WERI-Rb-1 (cell line): ENCODE results near the gene HSPBP1.
"Not testable (repeated sequence)": the region's sequence is repeated elsewhere in the genome, so short reads cannot be mapped to it uniquely, and the experiment has no call there.

Experiments used
- DNase-seq: peaks from one replicate; pipeline ENCODE4 v3.0.0-alpha.2; 2020
- H3K27ac ChIP-seq: fragments of 250-450 bp; sonication (Bioruptor Pico); 2 replicates; pipeline ENCODE4 v1.5.1; 2020; ENCODE audit warnings: mild to moderate bottlenecking, moderate library complexity
- H3K27me3 ChIP-seq: fragments of 250-450 bp; sonication (Bioruptor Pico); 2 replicates; pipeline ENCODE4 v1.5.1; 2021; ENCODE audit warnings: mild to moderate bottlenecking, low read depth, moderate library complexity; ENCODE audit not compliant: insufficient read depth, severe bottlenecking
- H3K36me3 ChIP-seq: fragments of 250-450 bp; sonication (Bioruptor Pico); 2 replicates; pipeline ENCODE4 v1.5.1; 2020; ENCODE audit warnings: mild to moderate bottlenecking, moderate library complexity
- H3K4me3 ChIP-seq: 2 replicates; pipeline ENCODE4 v1.5.1; 2011; ENCODE audit warnings: low read depth, mild to moderate bottlenecking, control low read depth, low read length
- H3K9me3 ChIP-seq: fragments of 250-450 bp; sonication (Bioruptor Pico); 2 replicates; pipeline ENCODE4 v1.5.1; 2021; ENCODE audit warnings: mild to moderate bottlenecking, moderate library complexity; ENCODE audit not compliant: severe bottlenecking
- TF ChIP-seq, protein P1 (sequence below): IDR thresholded peaks from 2 replicates; pipeline ENCODE4 v1.5.1; 2011; ENCODE audit warnings: low read depth, mild to moderate bottlenecking, control low read depth, inconsistent platforms, low read length

The HSPBP1 gene

DNA sequence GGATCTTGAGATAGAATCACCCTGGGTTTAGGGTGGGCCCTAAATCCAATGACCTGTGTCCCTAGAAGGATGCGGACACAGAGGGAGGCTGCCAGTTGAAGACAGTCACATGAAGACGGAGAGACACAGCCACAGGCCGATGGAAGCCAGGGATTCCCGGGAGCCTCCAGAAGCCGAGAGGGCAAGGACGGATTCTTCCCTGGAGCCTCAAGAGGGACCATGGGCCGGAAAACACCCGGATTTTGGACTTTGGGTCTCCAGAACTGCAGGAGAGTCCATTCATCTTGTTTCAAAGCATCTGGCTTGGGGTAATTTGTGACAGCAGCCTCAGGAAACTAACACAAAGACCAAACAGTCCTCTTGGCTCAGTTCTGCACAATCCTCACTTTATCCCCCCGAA lies 53.6 kb downstream of the HSPBP1 start:
- no peak for DNase-seq
- TF ChIP-seq, protein P1, sequence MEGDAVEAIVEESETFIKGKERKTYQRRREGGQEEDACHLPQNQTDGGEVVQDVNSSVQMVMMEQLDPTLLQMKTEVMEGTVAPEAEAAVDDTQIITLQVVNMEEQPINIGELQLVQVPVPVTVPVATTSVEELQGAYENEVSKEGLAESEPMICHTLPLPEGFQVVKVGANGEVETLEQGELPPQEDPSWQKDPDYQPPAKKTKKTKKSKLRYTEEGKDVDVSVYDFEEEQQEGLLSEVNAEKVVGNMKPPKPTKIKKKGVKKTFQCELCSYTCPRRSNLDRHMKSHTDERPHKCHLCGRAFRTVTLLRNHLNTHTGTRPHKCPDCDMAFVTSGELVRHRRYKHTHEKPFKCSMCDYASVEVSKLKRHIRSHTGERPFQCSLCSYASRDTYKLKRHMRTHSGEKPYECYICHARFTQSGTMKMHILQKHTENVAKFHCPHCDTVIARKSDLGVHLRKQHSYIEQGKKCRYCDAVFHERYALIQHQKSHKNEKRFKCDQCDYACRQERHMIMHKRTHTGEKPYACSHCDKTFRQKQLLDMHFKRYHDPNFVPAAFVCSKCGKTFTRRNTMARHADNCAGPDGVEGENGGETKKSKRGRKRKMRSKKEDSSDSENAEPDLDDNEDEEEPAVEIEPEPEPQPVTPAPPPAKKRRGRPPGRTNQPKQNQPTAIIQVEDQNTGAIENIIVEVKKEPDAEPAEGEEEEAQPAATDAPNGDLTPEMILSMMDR, result no peak
- no peaks in the 10 kb centered on the region for H3K27me3 ChIP-seq
- H3K27ac ChIP-seq, result no peak overlapping the region
- no peaks in the 10 kb centered on the region for H3K9me3 ChIP-seq
- H3K4me3 ChIP-seq, result no peak overlapping the region
- peaks cover 27% of the 10 kb centered on the region for H3K36me3 ChIP-seq

DNA sequence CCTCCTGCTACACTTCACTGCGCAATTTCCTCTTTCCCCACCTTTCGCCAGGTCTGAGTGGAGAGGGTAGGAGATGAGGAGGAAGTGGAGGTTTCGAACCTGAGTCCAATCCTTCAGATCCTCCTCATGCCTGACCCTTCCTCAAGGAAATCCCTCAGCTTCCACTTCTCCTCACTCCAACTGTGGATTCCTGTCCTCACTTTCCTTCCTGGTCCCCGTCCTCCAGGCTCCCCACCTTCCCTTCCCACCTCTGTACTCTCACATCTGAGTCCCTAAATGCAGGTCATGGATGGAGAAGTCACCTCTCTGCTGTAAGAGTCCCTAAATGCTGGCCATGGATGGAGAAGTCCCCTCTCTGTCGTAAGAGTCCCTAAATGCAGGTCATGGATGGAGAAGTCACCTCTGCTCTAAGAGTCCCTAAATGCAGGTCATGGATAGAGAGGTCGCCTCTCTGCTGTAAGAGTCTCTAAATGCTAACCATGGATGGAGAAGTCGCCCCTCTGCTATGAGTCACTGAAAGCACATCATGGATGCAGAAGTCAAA lies 54.4 kb downstream of the HSPBP1 start:
- TF ChIP-seq, protein P1, result no peak
- Histone ChIP-seq H3K9me3 (peaks cover 2% of the 10 kb centered on the region), H3K27me3 (no peaks in the 10 kb centered on the region), H3K4me3 (no peak overlapping the region), H3K27ac (no peak overlapping the region), H3K36me3 (peaks cover 21% of the 10 kb centered on the region)
- DNase-seq, result no peak

DNA sequence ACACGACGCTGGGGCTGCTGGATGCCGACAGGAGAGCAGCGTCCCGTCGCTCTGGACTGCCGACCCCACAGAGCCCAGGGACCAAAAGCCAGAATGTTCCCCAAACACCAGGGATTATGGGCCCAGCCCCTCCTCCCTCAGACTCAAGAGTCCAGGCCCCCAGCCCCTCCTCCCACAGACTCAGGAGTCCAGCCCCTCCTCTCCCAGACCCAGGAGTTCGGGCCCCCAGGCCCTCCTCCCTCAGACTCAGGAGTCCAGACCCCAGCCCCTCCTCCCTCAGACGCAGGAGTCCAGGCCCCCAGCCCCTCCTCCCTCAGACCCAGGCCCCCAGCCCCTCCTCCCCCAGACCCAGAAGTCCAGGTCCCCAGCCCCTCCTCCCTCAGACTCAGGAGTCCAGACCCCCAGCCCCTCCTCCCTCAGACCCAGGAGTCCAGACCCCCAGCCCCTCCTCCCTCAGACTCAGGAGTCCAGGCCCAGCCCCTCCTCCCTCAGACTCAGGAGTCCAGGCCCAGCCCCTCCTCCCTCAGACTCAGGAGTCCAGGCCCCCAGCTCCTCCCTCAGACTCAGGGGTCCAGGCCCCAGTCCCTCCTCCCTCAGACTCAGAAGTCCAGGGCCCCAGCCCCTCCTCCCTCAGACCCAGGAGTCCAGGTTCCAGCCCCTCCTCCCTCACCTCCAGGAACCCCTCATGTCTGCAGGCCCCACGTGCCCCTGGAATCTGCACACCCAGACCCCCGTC lies 55.1 kb downstream of the HSPBP1 start:
- not testable (repeated sequence) for H3K27me3 ChIP-seq, H3K27ac ChIP-seq, DNase-seq, H3K9me3 ChIP-seq, H3K4me3 ChIP-seq
- peaks cover 20% of the 10 kb centered on the region for H3K36me3 ChIP-seq

DNA sequence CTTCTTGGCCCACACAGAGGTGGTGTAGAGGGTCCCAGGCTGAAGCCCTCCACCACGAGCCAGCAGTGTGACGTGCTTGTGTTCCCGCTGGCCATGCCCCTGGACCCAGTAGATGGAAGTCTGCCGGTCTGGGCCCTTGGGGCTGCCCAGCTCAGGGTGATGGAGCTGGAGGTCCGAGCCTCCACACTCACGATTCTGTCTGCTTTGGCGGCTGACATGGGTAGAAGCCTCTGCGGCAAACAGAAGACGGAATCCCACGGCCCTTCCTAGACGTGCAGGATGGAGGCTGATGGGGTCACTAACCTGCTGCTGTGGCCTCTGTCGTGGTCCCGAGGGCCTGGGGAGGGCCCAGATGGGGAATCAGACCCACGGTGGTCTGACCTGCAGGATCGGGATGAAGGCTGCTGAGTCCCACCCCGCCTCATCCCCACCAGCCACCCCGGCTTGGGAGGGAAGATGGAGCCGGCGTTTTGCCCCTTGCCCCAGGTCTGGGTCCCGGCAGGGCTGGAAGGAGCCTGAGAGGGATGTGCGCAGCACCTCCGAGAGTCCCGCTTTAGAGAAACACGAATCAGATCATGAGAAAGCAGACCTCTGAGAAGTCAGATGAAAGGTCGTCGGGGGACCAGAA lies 55.8 kb downstream of the HSPBP1 start:
- peaks cover 17% of the 10 kb centered on the region for H3K36me3 ChIP-seq
- TF ChIP-seq, protein P1, result no peak
- no peak for DNase-seq
- H3K9me3 ChIP-seq, result peaks cover 6% of the 10 kb centered on the region
- H3K27ac ChIP-seq, result no peak overlapping the region
- H3K4me3 ChIP-seq, result no peak overlapping the region
- no peaks in the 10 kb centered on the region for H3K27me3 ChIP-seq

DNA sequence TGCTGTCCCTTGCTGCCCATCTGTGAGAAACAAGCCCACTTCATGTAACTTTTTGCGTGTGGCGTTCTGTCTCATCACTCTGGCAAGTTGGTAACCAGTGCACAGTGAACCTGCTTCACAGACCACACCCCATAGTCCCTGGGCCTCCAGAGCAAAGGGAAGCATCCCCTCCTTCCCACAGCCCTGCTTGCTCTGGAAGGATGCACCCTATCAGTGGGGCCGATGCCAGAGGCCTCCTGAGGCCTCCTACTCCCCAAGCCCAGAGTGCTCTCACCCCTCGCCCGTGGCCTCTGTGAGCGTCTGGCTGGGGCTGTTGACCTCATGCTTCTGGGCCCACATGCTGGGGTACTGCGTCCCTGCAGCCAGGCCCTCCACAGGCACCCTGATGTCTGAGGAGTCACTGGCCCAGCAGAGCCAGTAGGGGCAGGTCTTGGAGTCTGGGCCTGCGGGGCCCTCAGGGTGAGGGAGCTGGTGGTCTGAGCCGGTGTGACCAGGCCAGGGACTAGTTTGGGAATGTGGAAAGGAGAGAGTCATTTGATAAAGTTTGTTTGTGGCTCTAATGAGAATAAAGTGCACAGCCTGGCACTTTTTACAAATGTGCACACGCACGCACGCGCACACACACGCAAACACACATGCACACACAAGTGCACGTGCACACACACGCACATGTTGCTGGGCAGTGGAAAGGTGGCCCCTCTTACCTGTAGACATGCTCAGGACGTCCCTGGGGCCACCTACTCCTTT lies 56.4 kb downstream of the HSPBP1 start:
- Histone ChIP-seq H3K4me3 (no peak overlapping the region), H3K27ac (no peak overlapping the region), H3K9me3 (peaks cover 6% of the 10 kb centered on the region), H3K36me3 (peaks cover 17% of the 10 kb centered on the region), H3K27me3 (no peaks in the 10 kb centered on the region)
- TF ChIP-seq, protein P1, result no peak
- DNase-seq, result no peak

DNA sequence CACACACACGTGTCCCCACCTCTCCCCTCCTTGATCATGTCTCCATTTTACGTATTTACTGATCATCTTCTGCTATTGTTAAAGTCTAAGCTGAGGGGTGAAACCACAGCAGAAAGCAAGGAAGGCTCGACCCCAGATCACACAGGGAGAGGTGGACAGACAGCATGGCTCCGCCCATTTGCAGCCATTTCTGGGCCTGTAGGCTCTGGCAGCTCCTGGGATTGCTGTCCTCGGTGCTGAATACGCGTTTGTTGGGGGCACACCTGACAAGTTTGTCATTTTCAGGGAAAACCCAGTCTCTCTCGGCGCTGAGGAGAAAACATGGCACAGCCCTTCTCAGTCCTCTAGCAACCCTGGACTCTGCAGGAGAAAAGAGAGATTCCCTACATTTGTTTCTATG lies 59.4 kb downstream of the HSPBP1 start:
- H3K9me3 ChIP-seq, result peaks cover 12% of the 10 kb centered on the region
- TF ChIP-seq, protein P1, result no peak
- no peak for DNase-seq
- peaks cover 5% of the 10 kb centered on the region; the same call in 1 of the 2 replicates for H3K36me3 ChIP-seq
- no peak overlapping the region for H3K4me3 ChIP-seq
- H3K27ac ChIP-seq, result no peak overlapping the region
- H3K27me3 ChIP-seq, result no peaks in the 10 kb centered on the region
